ENCODE results near the gene SLC1A4. TPM values are rescaled to one million over a fixed set of nuclear protein-coding genes. Genes with fewer than 3 reads are reported as not detected.
A peak's percentile ranks its signal among the peaks of the same experiment; 100 is the strongest.

SLC1A4 gene
- total RNA-seq, 1 donor from 2014 or later = 13.1 TPM

DNA sequence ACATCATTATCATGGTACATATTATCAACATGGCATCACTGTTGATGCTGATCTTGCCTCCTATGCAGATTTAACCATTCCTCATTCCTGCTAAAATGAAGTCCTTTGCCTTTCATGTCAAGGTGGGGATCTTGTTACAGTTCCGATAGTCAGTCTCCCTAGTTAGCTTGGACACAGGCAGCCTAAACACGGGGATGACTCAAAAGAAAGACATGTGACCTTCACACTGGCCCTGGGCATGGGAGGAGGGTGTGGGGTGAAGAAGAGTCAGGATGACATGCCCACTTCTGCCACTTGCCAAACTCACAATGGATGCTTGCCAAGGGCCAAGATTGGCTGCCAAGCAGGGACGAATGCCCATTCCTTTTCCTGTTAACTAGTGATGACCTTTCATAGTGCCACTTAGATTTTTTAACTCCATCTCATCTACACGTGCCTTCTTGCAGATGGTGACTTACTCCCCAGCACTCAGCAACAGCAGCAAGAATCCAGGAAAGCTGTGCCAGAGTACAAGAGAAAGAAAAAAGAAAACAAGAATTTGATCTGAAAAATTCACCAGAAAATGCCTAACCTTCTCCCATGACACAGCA is 13.9 kb upstream of the SLC1A4 start:
- Mint-ChIP-seq H3K27ac (no peak overlapping the region), H3K4me3 (no peak overlapping the region), H3K27me3 (peaks cover 14% of the 10 kb centered on the region), H3K9me3 (no peaks in the 10 kb centered on the region), H3K36me3 (ENCODE audit: low read depth) (no peaks in the 10 kb centered on the region), H3K4me1 (peaks cover 15% of the 10 kb centered on the region)
- intact Hi-C loops (cut with micrococcal nuclease) = no loop called here
- DNase-seq = no peak

- no peaks in the 10 kb centered on the region for H3K36me3 Mint-ChIP-seq (ENCODE audit: low read depth)
- peaks cover 17% of the 10 kb centered on the region for H3K4me1 Mint-ChIP-seq
- no peak overlapping the region for H3K4me3 Mint-ChIP-seq
Measured at GRCh38 chr2:64976276-64976675, 12.9 kb upstream of the SLC1A4 start.

DNA sequence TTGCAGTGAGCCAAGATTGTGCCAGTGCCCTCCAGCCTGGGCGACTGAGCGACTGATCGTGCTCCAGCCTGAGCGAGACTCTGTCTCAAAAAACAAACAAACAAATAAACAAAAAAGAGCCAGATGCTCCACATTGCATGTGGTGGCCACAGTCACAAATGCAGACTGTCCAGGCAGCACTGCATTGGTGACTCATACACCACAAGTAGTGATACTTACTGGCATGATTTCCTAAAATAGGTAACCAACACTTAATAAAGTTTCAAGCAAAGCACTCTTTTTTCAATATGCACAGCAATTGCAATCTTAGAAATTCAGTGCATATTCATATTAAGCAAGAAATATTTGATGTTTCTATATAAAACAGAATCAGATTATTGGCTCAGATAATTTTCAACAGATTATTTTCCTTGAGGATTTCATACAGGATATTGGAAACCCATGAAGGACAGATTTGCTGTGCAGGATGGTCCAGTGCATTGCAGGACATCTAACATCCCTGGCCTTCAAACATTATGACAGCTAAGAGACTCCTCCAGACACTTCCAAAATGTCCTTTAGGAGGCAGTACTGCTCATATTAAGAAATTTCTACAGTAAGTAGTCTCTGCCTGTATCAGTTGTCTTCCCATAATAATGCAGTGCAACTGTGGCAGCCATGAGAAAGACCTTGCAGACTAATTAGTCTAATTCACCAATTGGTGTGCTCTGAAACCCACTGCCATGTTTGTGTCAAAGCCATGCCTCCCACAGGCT is 10.5 kb upstream of the SLC1A4 start:
- Mint-ChIP-seq H3K4me3 (no peak overlapping the region), H3K27ac (no peak overlapping the region), H3K36me3 (ENCODE audit: low read depth) (no peaks in the 10 kb centered on the region), H3K9me3 (no peaks in the 10 kb centered on the region), H3K4me1 (peaks cover 30% of the 10 kb centered on the region), H3K27me3 (peaks cover 14% of the 10 kb centered on the region)
- intact Hi-C loops (cut with micrococcal nuclease) = no loop called here
- no peak for DNase-seq

More at GRCh38 chr2:64976276-64976675, 12.9 kb upstream of the SLC1A4 start:
- Mint-ChIP-seq H3K27ac (no peak overlapping the region), H3K27me3 (peaks cover 14% of the 10 kb centered on the region), H3K9me3 (no peaks in the 10 kb centered on the region)
- intact Hi-C loops (cut with micrococcal nuclease) = no loop called here
- DNase-seq = no peak

DNA sequence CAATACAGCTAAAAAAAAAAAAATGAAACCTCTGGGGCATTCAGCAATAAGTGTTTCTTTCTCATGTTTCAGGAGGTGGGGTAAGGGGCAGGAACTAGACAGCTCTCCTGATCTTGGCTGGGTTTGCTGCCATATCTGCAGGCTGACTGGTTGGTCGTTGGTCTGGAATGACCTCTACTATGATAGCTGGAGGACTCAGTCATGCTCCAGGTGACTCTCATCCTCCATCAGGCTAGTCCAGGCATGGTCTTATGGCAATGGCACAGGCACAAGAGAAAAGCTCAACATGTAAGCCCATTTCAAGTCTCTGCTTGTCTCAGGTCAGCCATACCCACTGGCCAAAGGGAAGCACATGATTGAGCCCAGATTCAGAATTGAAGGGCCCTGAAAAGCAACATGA is 9.5 kb upstream of the SLC1A4 start:
- intact Hi-C loops (cut with micrococcal nuclease) = loop anchor here (10.0 kb wide), 2 partner anchors 845 to 945 kb away; no protein-coding TSS in a partner anchor
- Mint-ChIP-seq H3K4me1 (peaks cover 30% of the 10 kb centered on the region), H3K27me3 (peaks cover 13% of the 10 kb centered on the region), H3K36me3 (ENCODE audit: low read depth) (no peaks in the 10 kb centered on the region), H3K9me3 (no peaks in the 10 kb centered on the region), H3K27ac (no peak overlapping the region), H3K4me3 (no peak overlapping the region)
- DNase-seq = no peak

- Mint-ChIP-seq H3K36me3 (ENCODE audit: low read depth) (no peaks in the 10 kb centered on the region), H3K4me3 (no peak overlapping the region), H3K4me1 (peaks cover 30% of the 10 kb centered on the region), H3K9me3 (no peaks in the 10 kb centered on the region), H3K27ac (no peak overlapping the region), H3K27me3 (peaks cover 9% of the 10 kb centered on the region)
- intact Hi-C loops (cut with micrococcal nuclease) = loop anchor here (10.0 kb wide), 2 partner anchors 845 to 945 kb away; no protein-coding TSS in a partner anchor
- DNase-seq = no peak
Measured at GRCh38 chr2:64980183-64980582, 9.0 kb upstream of the SLC1A4 start.

GRCh38 chr2:64982311-64982857 is 6.8 kb upstream of the SLC1A4 start:
- Mint-ChIP-seq H3K27me3 (peaks cover 12% of the 10 kb centered on the region), H3K36me3 (ENCODE audit: low read depth) (no peaks in the 10 kb centered on the region), H3K9me3 (no peaks in the 10 kb centered on the region), H3K4me3 (peak overlapping the region; percentile 14), H3K4me1 (peaks cover 45% of the 10 kb centered on the region), H3K27ac (peak overlapping the region; percentile 81)
- no peak for DNase-seq
- intact Hi-C loops (cut with micrococcal nuclease) = loop anchor here (10.0 kb wide), 2 partner anchors 848 to 948 kb away; no protein-coding TSS in a partner anchor

DNA sequence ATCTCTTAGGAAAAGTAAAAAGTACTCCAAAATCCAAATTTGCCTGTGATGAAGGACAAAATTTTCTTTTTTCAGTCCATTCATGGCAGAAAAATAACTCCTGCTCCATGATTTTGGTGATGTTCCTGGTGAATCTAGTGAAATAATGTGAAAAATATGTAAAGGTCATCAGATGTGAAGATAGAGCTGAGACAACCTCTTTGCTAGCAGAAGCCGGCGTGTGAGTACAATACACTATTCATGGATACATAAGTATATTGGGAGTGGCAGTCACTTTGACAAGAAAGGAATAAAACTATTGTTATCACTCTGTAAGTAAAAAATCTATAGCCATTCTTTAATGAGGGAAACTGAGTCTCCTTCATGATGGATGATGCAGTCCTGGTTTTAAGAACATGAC is 6.3 kb upstream of the SLC1A4 start:
- Mint-ChIP-seq H3K9me3 (no peaks in the 10 kb centered on the region), H3K27me3 (peaks cover 12% of the 10 kb centered on the region), H3K36me3 (ENCODE audit: low read depth) (no peaks in the 10 kb centered on the region), H3K4me1 (peaks cover 48% of the 10 kb centered on the region), H3K4me3 (no peak overlapping the region), H3K27ac (no peak overlapping the region)
- DNase-seq = no peak
- intact Hi-C loops (cut with micrococcal nuclease) = loop anchor here (10.0 kb wide), 2 partner anchors 848 to 948 kb away; no protein-coding TSS in a partner anchor

DNA sequence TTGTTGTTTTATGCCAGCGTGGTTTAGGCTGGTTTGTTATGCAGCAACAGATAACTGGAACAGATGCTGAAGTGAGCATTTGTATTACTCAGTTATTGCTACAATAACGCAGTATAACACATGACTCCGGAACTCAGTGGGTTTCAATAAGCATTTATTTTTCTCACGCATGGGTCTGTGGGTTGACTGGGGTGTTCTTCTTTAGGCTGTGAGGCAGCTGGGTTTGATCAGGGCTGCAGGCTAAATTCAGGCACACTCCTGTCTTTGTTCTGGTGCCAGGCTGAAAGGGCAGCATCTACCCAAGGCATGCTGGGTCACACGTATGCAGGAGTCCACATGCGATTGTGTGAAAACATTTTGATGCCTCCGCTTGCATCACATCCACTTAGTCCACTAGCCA is 3.8 kb upstream of the SLC1A4 start:
- no peak overlapping the region for H3K4me3 Mint-ChIP-seq

GRCh38 chr2:64987001-64987955 is 1.9 kb upstream of the SLC1A4 start:
- H3K4me3 Mint-ChIP-seq = peak overlapping the region; percentile 77
- peak; percentile 65 for DNase-seq
- intact Hi-C loops (cut with micrococcal nuclease) = loop anchor here (5.0 to 10.0 kb wide), 7 partner anchors 235 to 952 kb away; partner anchors contain the start of genes SERTAD2 and SPRED2
- H3K9me3 Mint-ChIP-seq = no peaks in the 10 kb centered on the region
- peaks cover 48% of the 10 kb centered on the region for H3K4me1 Mint-ChIP-seq
- peak overlapping the region; percentile 77 for H3K27ac Mint-ChIP-seq
- peaks cover 4% of the 10 kb centered on the region for H3K36me3 Mint-ChIP-seq (ENCODE audit: low read depth)
- peaks cover 16% of the 10 kb centered on the region for H3K27me3 Mint-ChIP-seq

More for the DNA sequence above, 3.8 kb upstream of the SLC1A4 start:
- H3K27me3 Mint-ChIP-seq = peaks cover 12% of the 10 kb centered on the region
- no peaks in the 10 kb centered on the region for H3K9me3 Mint-ChIP-seq
- H3K36me3 Mint-ChIP-seq (ENCODE audit: low read depth) = no peaks in the 10 kb centered on the region
- DNase-seq = no peak
- peaks cover 44% of the 10 kb centered on the region for H3K4me1 Mint-ChIP-seq
- H3K27ac Mint-ChIP-seq = no peak overlapping the region
- intact Hi-C loops (cut with micrococcal nuclease) = loop anchor here (5.0 to 10.0 kb wide), 7 partner anchors 233 to 951 kb away; partner anchors contain the start of genes SERTAD2 and SPRED2

DNA sequence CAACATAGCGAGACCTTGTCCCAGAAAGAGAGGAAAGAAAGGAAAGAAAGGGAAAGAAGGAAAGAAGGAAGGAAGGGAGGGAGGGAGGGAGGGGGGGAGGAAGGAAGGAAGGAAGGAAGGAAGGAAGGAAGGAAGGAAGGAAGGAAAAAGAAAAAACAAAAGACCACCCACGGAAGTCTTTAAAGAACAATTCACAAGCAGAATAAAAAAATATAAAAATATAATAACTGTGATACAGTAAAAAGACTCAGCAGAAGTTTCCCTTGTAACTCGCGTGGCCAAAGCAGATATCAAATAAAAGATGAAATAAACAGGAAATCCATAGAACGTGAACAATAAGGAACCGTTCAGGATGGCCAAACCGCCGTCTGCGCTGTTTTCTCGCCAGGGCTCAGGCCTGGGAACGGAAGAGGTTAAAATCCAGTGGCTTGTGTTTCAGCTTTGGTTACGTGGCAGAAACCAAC is 1.2 kb upstream of the SLC1A4 start:
- no peaks in the 10 kb centered on the region for H3K9me3 Mint-ChIP-seq
- peak overlapping the region; percentile 77 for H3K4me3 Mint-ChIP-seq
- intact Hi-C loops (cut with micrococcal nuclease) = loop anchor here (1.0 to 10.0 kb wide), 12 partner anchors 41 to 953 kb away; partner anchors contain the start of genes ACTR2, AFTPH, SERTAD2 and SPRED2
- peak overlapping the region; percentile 77 for H3K27ac Mint-ChIP-seq
- peaks cover 48% of the 10 kb centered on the region for H3K4me1 Mint-ChIP-seq
- peaks cover 16% of the 10 kb centered on the region for H3K27me3 Mint-ChIP-seq
- H3K36me3 Mint-ChIP-seq (ENCODE audit: low read depth) = peaks cover 8% of the 10 kb centered on the region
- no peak for DNase-seq

DNA sequence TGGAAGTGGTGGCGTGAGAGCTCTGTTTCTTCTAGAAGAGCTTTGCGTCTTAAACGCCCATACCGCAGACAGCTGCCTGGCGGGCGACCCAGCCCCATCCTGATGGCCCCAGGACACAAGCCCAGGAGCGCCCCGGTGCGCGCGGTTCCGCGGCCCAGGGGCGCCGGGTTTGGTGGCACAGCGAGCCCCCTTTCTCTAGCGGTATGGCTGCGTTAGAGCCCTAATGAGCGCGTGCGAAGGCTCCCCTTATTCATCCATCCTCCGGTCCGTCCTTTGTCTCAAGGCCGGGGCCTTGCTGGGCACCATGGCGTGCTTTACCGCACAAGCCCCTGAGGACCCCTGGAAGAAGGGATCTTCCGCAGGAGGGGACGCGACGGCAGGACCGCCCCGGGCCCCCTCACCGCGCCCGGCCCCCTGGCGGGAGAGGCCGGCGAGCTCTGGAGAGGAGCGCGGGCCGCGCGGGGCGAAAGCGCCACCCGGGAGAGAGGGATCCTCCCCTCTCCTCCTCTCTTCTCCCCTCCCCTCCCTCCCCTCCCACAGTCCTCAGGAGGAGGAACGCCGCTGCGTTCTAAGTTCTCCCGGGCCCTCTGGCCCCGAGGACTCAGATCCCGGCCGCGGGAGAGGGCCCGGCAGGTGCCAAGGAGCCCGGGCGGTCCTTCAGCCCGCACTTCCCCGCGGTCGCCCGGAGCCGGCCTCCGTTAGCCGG is 626 bp upstream of the SLC1A4 start:
- Mint-ChIP-seq H3K4me1 (peaks cover 54% of the 10 kb centered on the region), H3K36me3 (ENCODE audit: low read depth) (peaks cover 12% of the 10 kb centered on the region), H3K27me3 (peaks cover 16% of the 10 kb centered on the region), H3K27ac (peak overlapping the region; percentile 74), H3K9me3 (no peaks in the 10 kb centered on the region), H3K4me3 (peak overlapping the region; percentile 77)
- peak; percentile 93 for DNase-seq
- intact Hi-C loops (cut with micrococcal nuclease) = loop anchor here (1.0 to 10.0 kb wide), 15 partner anchors 42 to 954 kb away; partner anchors contain the start of genes ACTR2, AFTPH, RAB1A and SERTAD2

DNA sequence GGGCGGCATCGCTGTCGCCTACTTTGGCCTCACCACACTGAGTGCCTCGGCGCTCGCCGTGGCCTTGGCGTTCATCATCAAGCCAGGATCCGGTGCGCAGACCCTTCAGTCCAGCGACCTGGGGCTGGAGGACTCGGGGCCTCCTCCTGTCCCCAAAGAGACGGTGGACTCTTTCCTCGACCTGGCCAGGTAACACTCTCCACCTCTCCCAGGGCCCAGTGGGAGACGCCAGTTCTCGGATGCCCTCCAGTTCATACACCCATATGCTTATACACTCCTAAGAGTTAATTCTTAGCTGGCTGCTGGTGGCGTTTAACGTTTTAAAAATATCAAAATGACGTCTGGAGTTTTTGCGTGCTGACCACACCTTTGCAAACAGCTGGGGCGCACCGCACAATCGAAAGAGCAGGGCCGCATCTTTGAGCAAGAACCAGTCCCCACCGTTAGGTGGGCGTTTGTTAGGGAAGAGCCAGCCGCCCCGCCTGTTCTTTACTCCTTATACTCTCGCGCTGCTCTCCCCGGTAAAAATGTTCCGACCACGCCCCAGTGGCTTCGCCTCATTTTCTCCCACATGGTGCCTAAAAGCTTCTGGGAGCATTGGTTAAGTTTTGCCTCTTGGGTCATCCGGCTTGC is 899 bp downstream of the SLC1A4 start:
- H3K4me1 Mint-ChIP-seq = peaks cover 57% of the 10 kb centered on the region

More for the DNA sequence above, 899 bp downstream of the SLC1A4 start:
- H3K9me3 Mint-ChIP-seq = no peaks in the 10 kb centered on the region
- H3K4me3 Mint-ChIP-seq = peak overlapping the region; percentile 91
- intact Hi-C loops (cut with micrococcal nuclease) = loop anchor here (1.0 to 10.0 kb wide), 14 partner anchors 43 to 955 kb away; partner anchors contain the start of genes ACTR2, AFTPH, RAB1A and SERTAD2
- peaks cover 19% of the 10 kb centered on the region for H3K36me3 Mint-ChIP-seq (ENCODE audit: low read depth)
- H3K27ac Mint-ChIP-seq = peak overlapping the region; percentile 74
- DNase-seq = no peak
- peaks cover 16% of the 10 kb centered on the region for H3K27me3 Mint-ChIP-seq

Measured in activated CD4-positive, alpha-beta T cell treated with anti-CD3 and anti-CD28 coated beads, Interleukin-2, amount 10 ng/mL, durations not matched to agents 24 days and 14 days (primary cell).